ENCODE measurements around the gene HRC.
"Not testable (repeated sequence)": the region's sequence is repeated elsewhere in the genome, so short reads cannot be mapped to it uniquely, and the experiment has no call there.

The HRC gene

GRCh38 chr19:49157445-49158224, 2.4 kb upstream of the HRC start, which contains the start of gene TRPM4:
Gene TRPM4 (plus strand): TSS chr19:49157792. CDS start chr19:49157867, 75 bp downstream.
- peak in 1 of 2 donors; percentile 29 for DNase-seq

- no peak for DNase-seq
Measured at GRCh38 chr19:49155820-49156346, 687 bp upstream of the HRC start.

- DNase-seq: no peak
Measured at GRCh38 chr19:49154279-49154678, 917 bp downstream of the HRC start.

GRCh38 chr19:49153167-49153809, 1.9 kb downstream of the HRC start:
- DNase-seq: no peak

GRCh38 chr19:49152119-49152550, 3.1 kb downstream of the HRC start:
- no peak for DNase-seq

- DNase-seq: peak in 1 of 2 donors; percentile 36
Measured at GRCh38 chr19:49151267-49152118, 3.7 kb downstream of the HRC start.

- no peak for DNase-seq
Measured at GRCh38 chr19:49150944-49151243, 4.3 kb downstream of the HRC start.

- DNase-seq: peak; percentile 41 to 47
Measured at GRCh38 chr19:49150106-49150943, 4.9 kb downstream of the HRC start.

- no peak for DNase-seq
Measured at GRCh38 chr19:49149652-49150105, 5.5 kb downstream of the HRC start.

- DNase-seq: peak; percentile 86 to 87
Measured at GRCh38 chr19:49148784-49149651, 6.2 kb downstream of the HRC start.

GRCh38 chr19:49148044-49148682, 7.0 kb downstream of the HRC start:
- no peak for DNase-seq

GRCh38 chr19:49146408-49146770, 8.8 kb downstream of the HRC start:
- not testable (repeated sequence) for DNase-seq

- peak; percentile 68 to 76 for DNase-seq
Measured at GRCh38 chr19:49145573-49146407, 9.4 kb downstream of the HRC start.

GRCh38 chr19:49142866-49143335, 12.3 kb downstream of the HRC start:
- peak; percentile 66 to 75 for DNase-seq

- DNase-seq: no peak
Measured at GRCh38 chr19:49141352-49141751, 13.8 kb downstream of the HRC start.

- DNase-seq: no peak
Measured at GRCh38 chr19:49140951-49141350, 14.2 kb downstream of the HRC start.

- DNase-seq: no peak
Measured at GRCh38 chr19:49136771-49137171, 18.4 kb downstream of the HRC start.

- no peak for DNase-seq
Measured at GRCh38 chr19:49135686-49136085, 19.5 kb downstream of the HRC start.

- peak; percentile 49 to 56 for DNase-seq
Measured at GRCh38 chr19:49133621-49134454, 21.4 kb downstream of the HRC start.
